Adipocyte (in vitro differentiated cells): ENCODE data around the gene LGR6.

Source experiments
- DNase-seq: peaks from one replicate; pipeline ENCODE4 v3.0.0-alpha.2; 2015; ENCODE audit warnings: low read depth
- H3K27me3 ChIP-seq: replicated peaks from 2 replicates; pipeline ENCODE4 v1.7.0; 2013; ENCODE audit warnings: mild to moderate bottlenecking, low read length, moderate library complexity; ENCODE audit not compliant: control insufficient read depth, insufficient read depth
- H3K36me3 ChIP-seq: 2 replicates; pipeline ENCODE4 v1.7.0; 2013; ENCODE audit warnings: low read length, mild to moderate bottlenecking, moderate library complexity; ENCODE audit not compliant: control insufficient read depth, insufficient read depth, severe bottlenecking
- H3K4me1 ChIP-seq: 2 replicates; pipeline ENCODE4 v1.7.0; 2013; ENCODE audit warnings: mild to moderate bottlenecking, low read length, moderate library complexity; ENCODE audit not compliant: control insufficient read depth, insufficient read depth
- H3K4me3 ChIP-seq: 2 replicates; pipeline ENCODE4 v1.7.0; 2013; ENCODE audit warnings: mild to moderate bottlenecking, low read length, moderate library complexity
- H3K9ac ChIP-seq: 2 replicates; pipeline ENCODE4 v1.7.0; 2013; ENCODE audit warnings: mild to moderate bottlenecking, low read length, moderate library complexity
- H3K9me3 ChIP-seq: 2 replicates; pipeline ENCODE4 v1.7.0; 2013; ENCODE audit warnings: mild to moderate bottlenecking, low read length, moderate library complexity; ENCODE audit not compliant: control insufficient read depth

Gene LGR6

DNA sequence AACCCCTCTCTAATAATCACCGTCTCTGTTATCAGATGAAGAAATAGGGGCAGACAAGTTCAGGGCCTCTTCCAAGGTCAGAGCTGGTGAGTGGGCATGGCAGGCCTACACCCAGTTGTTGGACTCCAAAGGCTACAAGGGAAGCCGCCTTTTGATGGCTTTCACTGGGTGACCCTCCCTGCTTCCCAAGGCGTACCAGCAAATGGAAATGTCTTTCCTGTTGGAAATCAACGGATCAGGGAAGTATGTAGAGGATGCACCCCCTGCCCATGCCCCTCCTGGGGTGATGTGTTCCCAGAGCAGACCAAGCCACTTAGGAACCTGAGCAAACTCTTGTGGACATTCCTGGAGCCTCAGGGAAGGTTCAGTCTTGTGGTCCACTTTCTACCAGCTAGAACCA is 47.4 kb downstream of the LGR6 start:
- Histone ChIP-seq H3K9me3 (no peaks in the 10 kb centered on the region), H3K9ac (no peak overlapping the region), H3K4me3 (no peak overlapping the region), H3K4me1 (peaks cover 3% of the 10 kb centered on the region), H3K36me3 (no peaks in the 10 kb centered on the region), H3K27me3 (peaks cover 60% of the 10 kb centered on the region)
- DNase-seq = no peak

GRCh38 chr1:202241376-202242079 is 47.9 kb downstream of the LGR6 start:
- H3K4me3 ChIP-seq = no peak overlapping the region
- no peaks in the 10 kb centered on the region for H3K36me3 ChIP-seq
- H3K27me3 ChIP-seq = peaks cover 60% of the 10 kb centered on the region
- H3K9me3 ChIP-seq = no peaks in the 10 kb centered on the region
- DNase-seq = peak; percentile 22
- no peak overlapping the region for H3K9ac ChIP-seq
- H3K4me1 ChIP-seq = no peaks in the 10 kb centered on the region

DNA sequence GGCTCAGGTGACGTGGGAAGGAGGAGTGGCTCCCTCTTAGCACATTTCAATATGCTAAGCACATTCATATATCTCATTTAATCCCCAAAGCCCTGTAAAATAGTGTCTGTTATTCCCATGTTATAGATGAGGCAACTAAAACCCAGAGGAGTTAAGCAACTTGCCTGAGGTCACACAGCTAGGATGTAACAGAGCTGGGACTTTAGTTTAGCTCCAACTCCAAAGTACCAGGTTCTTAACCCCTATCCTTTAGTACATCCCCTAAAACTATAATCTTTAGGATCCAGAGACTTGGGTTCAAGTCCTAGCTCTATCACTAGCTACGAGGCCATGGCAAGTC is 48.5 kb downstream of the LGR6 start:
- H3K9me3 ChIP-seq = no peaks in the 10 kb centered on the region
- no peaks in the 10 kb centered on the region for H3K4me1 ChIP-seq
- no peak overlapping the region for H3K4me3 ChIP-seq
- H3K9ac ChIP-seq = no peak overlapping the region
- peaks cover 65% of the 10 kb centered on the region for H3K27me3 ChIP-seq
- DNase-seq = no peak
- H3K36me3 ChIP-seq = no peaks in the 10 kb centered on the region

- no peaks in the 10 kb centered on the region for H3K4me1 ChIP-seq
- H3K9ac ChIP-seq = no peak overlapping the region
- no peak for DNase-seq
- no peak overlapping the region for H3K4me3 ChIP-seq
- peaks cover 70% of the 10 kb centered on the region for H3K27me3 ChIP-seq
- H3K9me3 ChIP-seq = no peaks in the 10 kb centered on the region
- H3K36me3 ChIP-seq = no peaks in the 10 kb centered on the region
Measured at GRCh38 chr1:202243006-202243405, 49.4 kb downstream of the LGR6 start.

DNA sequence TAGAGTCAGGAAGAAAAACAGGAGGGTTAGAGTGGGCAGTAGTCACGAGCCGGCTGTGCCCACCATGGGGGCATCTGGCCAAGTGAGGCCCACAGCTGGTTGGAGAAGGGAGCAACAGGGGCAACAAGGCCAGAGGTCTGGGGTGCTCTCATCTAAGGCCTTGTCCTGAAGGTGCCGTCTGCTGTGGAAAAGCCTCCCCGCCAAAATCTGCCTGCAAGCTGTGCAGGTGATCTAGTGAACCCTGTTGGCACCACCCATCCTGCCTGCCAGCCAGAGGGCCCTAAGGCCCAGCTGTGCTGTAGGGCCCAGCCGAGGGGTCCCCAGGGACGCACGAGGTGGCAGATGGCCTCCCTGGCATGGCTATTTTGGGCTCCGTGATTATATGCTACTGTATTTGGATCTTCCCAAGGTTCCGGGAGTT is 51.3 kb downstream of the LGR6 start:
- Histone ChIP-seq H3K9ac (no peak overlapping the region), H3K27me3 (peaks cover 77% of the 10 kb centered on the region), H3K9me3 (no peaks in the 10 kb centered on the region), H3K4me1 (no peaks in the 10 kb centered on the region), H3K36me3 (no peaks in the 10 kb centered on the region), H3K4me3 (no peak overlapping the region)
- DNase-seq = no peak

DNA sequence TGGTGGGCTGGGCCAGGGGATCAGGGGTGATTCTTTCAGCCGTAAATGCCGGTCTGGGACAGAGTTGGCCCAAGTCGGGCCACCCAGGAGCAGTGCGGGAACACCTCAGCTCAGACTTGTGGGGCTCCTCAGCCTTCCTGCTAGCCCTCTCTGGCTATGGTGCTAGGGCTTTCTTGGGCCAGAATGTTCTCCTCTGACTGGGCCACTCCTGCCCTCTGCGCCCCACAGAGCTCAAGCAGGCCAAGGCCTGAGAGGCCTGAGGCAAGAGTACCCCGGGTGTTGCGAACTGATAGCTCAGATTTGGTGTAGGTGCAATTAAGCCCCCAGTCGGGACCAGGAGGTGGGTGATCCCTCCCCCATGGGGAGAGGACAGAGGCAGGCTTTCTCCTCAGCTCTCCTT is 51.8 kb downstream of the LGR6 start:
- no peaks in the 10 kb centered on the region for H3K36me3 ChIP-seq
- H3K4me1 ChIP-seq = no peaks in the 10 kb centered on the region
- no peak overlapping the region for H3K4me3 ChIP-seq
- H3K27me3 ChIP-seq = peaks cover 77% of the 10 kb centered on the region
- DNase-seq = no peak
- H3K9me3 ChIP-seq = no peaks in the 10 kb centered on the region
- no peak overlapping the region for H3K9ac ChIP-seq

DNA sequence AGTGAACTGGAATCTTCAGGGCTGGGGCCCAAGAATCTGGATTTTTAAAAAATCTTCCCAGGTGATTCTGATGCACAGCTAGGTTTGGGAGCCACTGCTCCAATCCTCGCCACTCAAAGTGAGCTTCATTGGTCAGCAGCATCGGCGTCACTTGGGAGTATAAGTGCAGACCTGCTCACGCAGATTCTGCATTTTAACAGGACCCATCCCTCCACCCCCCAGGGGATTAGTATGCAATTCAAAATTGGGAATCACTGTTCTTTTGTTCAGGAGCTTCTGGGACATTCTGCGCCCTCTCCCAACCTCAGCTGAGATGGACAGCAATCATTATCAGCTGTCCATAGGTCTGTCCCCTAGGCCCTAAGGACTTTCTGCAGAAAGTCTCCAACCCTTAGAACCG is 53.5 kb downstream of the LGR6 start:
- H3K9ac ChIP-seq = no peak overlapping the region
- no peak for DNase-seq

GRCh38 chr1:202247837-202248795 is 54.5 kb downstream of the LGR6 start:
- no peaks in the 10 kb centered on the region for H3K36me3 ChIP-seq
- DNase-seq = no peak
- H3K9ac ChIP-seq = no peak overlapping the region
- H3K27me3 ChIP-seq = peaks cover 76% of the 10 kb centered on the region
- H3K9me3 ChIP-seq = no peaks in the 10 kb centered on the region
- H3K4me1 ChIP-seq = no peaks in the 10 kb centered on the region
- H3K4me3 ChIP-seq = no peak overlapping the region

More for the DNA sequence above, 53.5 kb downstream of the LGR6 start:
- Histone ChIP-seq H3K4me3 (no peak overlapping the region), H3K4me1 (no peaks in the 10 kb centered on the region), H3K27me3 (peaks cover 77% of the 10 kb centered on the region), H3K36me3 (no peaks in the 10 kb centered on the region), H3K9me3 (no peaks in the 10 kb centered on the region)

DNA sequence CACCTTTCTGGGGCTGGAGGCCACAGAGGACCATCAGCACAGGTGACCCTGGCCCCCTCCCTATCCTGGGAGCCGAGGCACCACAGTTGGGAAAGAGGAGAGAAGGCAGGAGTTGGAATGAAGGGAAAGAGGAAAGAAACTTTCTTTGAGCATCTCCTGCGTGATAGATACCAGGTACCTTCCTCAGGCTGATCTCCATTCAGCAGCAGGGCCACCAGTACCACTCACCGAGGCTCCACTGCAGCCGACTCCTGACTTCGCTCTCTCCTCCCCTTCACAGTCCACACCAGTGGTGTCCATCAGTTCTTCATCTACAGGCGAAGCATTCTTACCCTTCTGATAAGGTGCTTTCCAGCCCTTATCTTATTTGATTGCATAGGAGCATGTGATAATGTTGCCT is 55.3 kb downstream of the LGR6 start:
- no peak for DNase-seq
- Histone ChIP-seq H3K36me3 (no peaks in the 10 kb centered on the region), H3K4me1 (no peaks in the 10 kb centered on the region)

DNA sequence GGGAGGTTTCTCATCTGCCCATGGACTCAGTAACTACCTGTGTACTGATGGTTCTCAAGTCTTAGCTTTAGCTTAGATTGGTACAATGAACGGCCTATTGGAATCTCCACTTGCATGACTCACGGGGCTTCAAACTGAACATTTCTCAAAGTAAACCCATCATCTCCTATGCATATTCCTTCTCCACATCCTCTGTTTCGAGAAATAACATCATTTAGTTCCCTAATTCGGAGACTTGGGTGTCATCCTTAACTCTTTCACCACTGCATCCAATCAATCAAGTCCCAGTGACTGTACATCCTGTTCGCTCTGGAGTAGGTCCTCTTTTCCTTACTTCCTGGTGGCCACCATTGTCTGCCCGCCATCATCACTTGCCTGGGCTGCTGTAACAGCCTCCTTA is 55.8 kb downstream of the LGR6 start:
- Histone ChIP-seq H3K9me3 (no peaks in the 10 kb centered on the region), H3K4me1 (no peaks in the 10 kb centered on the region), H3K4me3 (no peak overlapping the region), H3K27me3 (peaks cover 74% of the 10 kb centered on the region), H3K9ac (no peak overlapping the region), H3K36me3 (no peaks in the 10 kb centered on the region)
- DNase-seq = no peak

More for the DNA sequence above, 55.3 kb downstream of the LGR6 start:
- H3K9ac ChIP-seq = no peak overlapping the region
- peaks cover 71% of the 10 kb centered on the region for H3K27me3 ChIP-seq
- no peak overlapping the region for H3K4me3 ChIP-seq
- H3K9me3 ChIP-seq = no peaks in the 10 kb centered on the region

DNA sequence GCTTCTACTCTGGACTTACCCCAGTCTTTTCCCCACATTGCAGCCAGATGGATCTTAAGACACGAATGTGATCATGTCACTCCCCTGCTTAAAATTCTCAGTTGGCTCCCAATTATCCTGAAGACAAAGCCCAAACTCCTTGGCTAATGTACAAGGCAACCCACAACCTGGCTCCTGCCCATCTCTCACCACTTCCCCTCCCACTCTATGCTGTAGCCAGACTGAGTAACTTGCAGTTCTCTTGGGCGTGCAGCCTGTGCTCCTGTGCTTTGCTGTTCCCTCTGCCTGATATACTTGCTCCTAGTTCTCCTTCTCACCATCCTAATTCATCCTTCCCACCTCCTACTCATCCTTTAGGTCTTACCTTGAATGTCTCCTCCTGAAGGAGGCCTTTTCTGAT is 56.2 kb downstream of the LGR6 start:
- Histone ChIP-seq H3K36me3 (no peaks in the 10 kb centered on the region), H3K4me3 (no peak overlapping the region), H3K27me3 (peaks cover 77% of the 10 kb centered on the region), H3K4me1 (no peaks in the 10 kb centered on the region), H3K9ac (no peak overlapping the region), H3K9me3 (no peaks in the 10 kb centered on the region)
- no peak for DNase-seq
